Measurements from ENCODE around the gene GOLT1A. TPM values are rescaled to one million over a fixed set of nuclear protein-coding genes. Genes with fewer than 3 reads are reported as not detected.

GOLT1A gene
- polyA plus RNA-seq, 3 donors: not detected

DNA sequence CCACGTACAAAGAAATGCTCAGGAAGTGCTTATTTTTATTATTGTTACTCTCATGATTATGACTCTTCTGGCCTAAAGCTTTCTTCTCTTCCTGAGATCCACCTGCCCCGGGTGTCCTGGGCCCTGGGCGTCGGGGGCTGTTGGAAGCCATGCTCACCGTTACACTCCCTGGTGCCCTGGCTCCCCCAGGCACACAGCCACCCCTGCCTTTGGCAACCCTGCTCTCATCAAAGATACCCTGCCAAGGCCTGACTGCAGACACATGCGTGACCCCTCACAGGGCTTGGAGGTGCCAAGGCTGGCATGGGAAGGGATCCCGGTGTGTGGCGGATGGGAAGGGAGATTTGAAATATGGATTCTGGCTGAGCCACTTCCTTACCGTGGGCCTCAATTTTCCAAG is 14.2 kb downstream of the GOLT1A start:
- intact Hi-C loops (cut with micrococcal nuclease): no loop called here

GRCh38 chr1:204198348-204199340 is 15.1 kb downstream of the GOLT1A start:
- no peak for DNase-seq
- Histone ChIP-seq H3K36me3 (replicated peaks in 1 of 2; ENCODE audit: control insufficient read depth in 1 of 2, insufficient read depth in 2 of 2, low read length in 2 of 2) (no peaks in the 10 kb centered on the region), H3K27ac (ENCODE audit: low read depth in 1 of 2, low read length in 2 of 2) (no peak overlapping the region), H3K9ac (ENCODE audit: insufficient read depth, low read length, poor library complexity, severe bottlenecking) (no peak overlapping the region), H3K9me3 (replicated peaks in 1 of 2; ENCODE audit: control insufficient read depth in 1 of 2, insufficient read depth in 1 of 2, low read length in 2 of 2) (no peaks in the 10 kb centered on the region), H3K27me3 (ENCODE audit: control insufficient read depth in 2 of 2, insufficient read depth in 2 of 2, low read length in 2 of 2) (peaks cover 0 to 4% of the 10 kb centered on the region in 2 donors), H3K79me2 (ENCODE audit: insufficient read depth, low read length) (no peaks in the 10 kb centered on the region), H3K4me2 (replicated peaks; ENCODE audit: extremely low read depth, low read length, poor library complexity, severe bottlenecking) (no peak overlapping the region), H3K4me3 (replicated peaks in 1 of 3; ENCODE audit: low read depth in 2 of 3, low read length in 3 of 3) (no peak overlapping the region), H2AFZ (ENCODE audit: insufficient read depth, low read depth, low read length, poor library complexity, severe bottlenecking) (no peak overlapping the region), H3K4me1 (ENCODE audit: control insufficient read depth in 1 of 2, insufficient read depth in 2 of 2, low read length in 2 of 2) (no peaks in the 10 kb centered on the region), H4K20me1 (ENCODE audit: insufficient read depth, low read length) (no peaks in the 10 kb centered on the region)
- Mint-ChIP-seq H3K4me3 (no peak overlapping the region), H3K36me3 (no peaks in the 10 kb centered on the region), H3K4me1 (no peaks in the 10 kb centered on the region), H3K27ac (no peak overlapping the region), H3K9me3 (peaks cover 0 to 2% (median 0%) of the 10 kb centered on the region in 7 donors), H3K27me3 (ENCODE audit: low read depth in 3 of 3) (peaks cover 19 to 24% (median 22%) of the 10 kb centered on the region in 3 donors)
- intact Hi-C loops (cut with micrococcal nuclease): no loop called here
- TF ChIP-seq, protein P1, sequence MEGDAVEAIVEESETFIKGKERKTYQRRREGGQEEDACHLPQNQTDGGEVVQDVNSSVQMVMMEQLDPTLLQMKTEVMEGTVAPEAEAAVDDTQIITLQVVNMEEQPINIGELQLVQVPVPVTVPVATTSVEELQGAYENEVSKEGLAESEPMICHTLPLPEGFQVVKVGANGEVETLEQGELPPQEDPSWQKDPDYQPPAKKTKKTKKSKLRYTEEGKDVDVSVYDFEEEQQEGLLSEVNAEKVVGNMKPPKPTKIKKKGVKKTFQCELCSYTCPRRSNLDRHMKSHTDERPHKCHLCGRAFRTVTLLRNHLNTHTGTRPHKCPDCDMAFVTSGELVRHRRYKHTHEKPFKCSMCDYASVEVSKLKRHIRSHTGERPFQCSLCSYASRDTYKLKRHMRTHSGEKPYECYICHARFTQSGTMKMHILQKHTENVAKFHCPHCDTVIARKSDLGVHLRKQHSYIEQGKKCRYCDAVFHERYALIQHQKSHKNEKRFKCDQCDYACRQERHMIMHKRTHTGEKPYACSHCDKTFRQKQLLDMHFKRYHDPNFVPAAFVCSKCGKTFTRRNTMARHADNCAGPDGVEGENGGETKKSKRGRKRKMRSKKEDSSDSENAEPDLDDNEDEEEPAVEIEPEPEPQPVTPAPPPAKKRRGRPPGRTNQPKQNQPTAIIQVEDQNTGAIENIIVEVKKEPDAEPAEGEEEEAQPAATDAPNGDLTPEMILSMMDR (IDR thresholded peaks at IDR 0.05): no peak
- 76% methylated on average over 7 of the region's 18 CpGs for WGBS (ENCODE audit: insufficient coverage)

More for the DNA sequence above, 14.2 kb downstream of the GOLT1A start:
- peaks cover 0 to 2% (median 0%) of the 10 kb centered on the region in 7 donors for H3K9me3 Mint-ChIP-seq
- H3K79me2 ChIP-seq (ENCODE audit: insufficient read depth, low read length): no peaks in the 10 kb centered on the region
- H4K20me1 ChIP-seq (ENCODE audit: insufficient read depth, low read length): no peaks in the 10 kb centered on the region
- H3K4me1 ChIP-seq (ENCODE audit: control insufficient read depth in 1 of 2, insufficient read depth in 2 of 2, low read length in 2 of 2): no peaks in the 10 kb centered on the region
- H3K9ac ChIP-seq (ENCODE audit: insufficient read depth, low read length, poor library complexity, severe bottlenecking): no peak overlapping the region
- H3K27me3 ChIP-seq (ENCODE audit: control insufficient read depth in 2 of 2, insufficient read depth in 2 of 2, low read length in 2 of 2): peaks cover 0 to 2% of the 10 kb centered on the region in 2 donors
- H3K36me3 Mint-ChIP-seq: no peaks in the 10 kb centered on the region
- H3K4me2 ChIP-seq (replicated peaks; ENCODE audit: extremely low read depth, low read length, poor library complexity, severe bottlenecking): no peak overlapping the region
- no peaks in the 10 kb centered on the region for H3K9me3 ChIP-seq (replicated peaks in 1 of 2; ENCODE audit: control insufficient read depth in 1 of 2, insufficient read depth in 1 of 2, low read length in 2 of 2)
- H3K27me3 Mint-ChIP-seq (ENCODE audit: low read depth in 3 of 3): peaks cover 14 to 22% (median 18%) of the 10 kb centered on the region in 3 donors
- WGBS (ENCODE audit: insufficient coverage): 97% methylated on average over 6 of the region's 9 CpGs
- no peak overlapping the region for H3K4me3 ChIP-seq (replicated peaks in 1 of 3; ENCODE audit: low read depth in 2 of 3, low read length in 3 of 3)
- DNase-seq: no peak
- no peaks in the 10 kb centered on the region for H3K4me1 Mint-ChIP-seq
- no peak overlapping the region for H3K4me3 Mint-ChIP-seq
- no peak overlapping the region for H2AFZ ChIP-seq (ENCODE audit: insufficient read depth, low read depth, low read length, poor library complexity, severe bottlenecking)
- no peaks in the 10 kb centered on the region for H3K36me3 ChIP-seq (replicated peaks in 1 of 2; ENCODE audit: control insufficient read depth in 1 of 2, insufficient read depth in 2 of 2, low read length in 2 of 2)
- H3K27ac ChIP-seq (ENCODE audit: low read depth in 1 of 2, low read length in 2 of 2): no peak overlapping the region
- TF ChIP-seq, protein P1 (IDR thresholded peaks at IDR 0.05): no peak
- no peak overlapping the region for H3K27ac Mint-ChIP-seq
